Embryonic facial prominence (tissue), 1 donor: ENCODE measurements around the gene JAG1.

Source experiments
- DNase-seq: peaks from one replicate; pipeline ENCODE4 v3.0.0-alpha.2; 2016; ENCODE audit errors: extremely low spot score

JAG1 gene

DNA sequence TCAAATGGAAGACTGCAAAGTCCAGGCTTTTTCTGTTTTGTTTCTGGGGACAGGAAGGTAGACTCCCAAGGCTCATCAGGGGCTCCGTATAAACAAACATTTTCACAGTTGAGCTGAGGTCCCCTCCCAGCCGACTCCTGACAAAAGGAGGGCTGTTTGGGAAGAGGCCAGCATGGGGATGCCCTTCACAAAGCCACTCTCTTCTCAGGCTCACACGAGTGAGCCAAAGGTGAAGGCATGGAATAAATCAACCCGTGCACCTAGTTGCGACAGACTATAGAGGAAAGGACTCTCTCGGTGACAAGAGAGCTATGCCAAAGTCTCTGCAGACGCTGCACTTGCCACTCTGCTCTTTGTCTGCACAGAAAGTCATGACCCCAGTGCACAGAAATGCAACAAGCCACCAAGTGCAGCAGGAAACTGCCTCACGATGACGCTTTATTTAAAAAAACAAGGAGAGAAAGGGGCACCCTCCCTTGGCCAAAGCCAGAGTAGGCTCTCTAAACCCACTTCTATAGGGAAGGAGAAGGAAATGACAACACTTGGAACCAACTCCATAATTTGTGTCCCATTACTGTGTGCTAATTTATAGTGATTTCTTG, 21.0 kb downstream of the JAG1 start:
- no peak for DNase-seq

DNA sequence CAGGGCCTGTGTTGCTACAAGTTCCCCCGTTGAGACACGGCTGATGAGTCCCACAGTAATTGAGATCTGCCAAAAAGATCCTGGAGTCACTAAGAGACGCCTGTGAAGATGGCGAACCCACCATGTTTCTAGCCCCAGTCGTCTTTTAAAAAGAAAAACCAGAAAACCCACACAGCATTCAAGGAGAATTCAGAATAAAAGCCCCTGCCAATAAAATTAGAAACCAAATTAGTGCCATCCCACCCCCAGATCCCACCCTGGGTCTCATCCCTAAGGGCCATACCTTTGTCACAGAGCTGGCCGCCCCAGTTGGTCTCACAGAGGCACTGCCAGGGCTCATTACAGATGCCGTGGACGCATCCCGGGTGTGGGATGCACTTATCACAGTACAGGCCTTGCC, 21.6 kb downstream of the JAG1 start:
- no peak for DNase-seq

DNA sequence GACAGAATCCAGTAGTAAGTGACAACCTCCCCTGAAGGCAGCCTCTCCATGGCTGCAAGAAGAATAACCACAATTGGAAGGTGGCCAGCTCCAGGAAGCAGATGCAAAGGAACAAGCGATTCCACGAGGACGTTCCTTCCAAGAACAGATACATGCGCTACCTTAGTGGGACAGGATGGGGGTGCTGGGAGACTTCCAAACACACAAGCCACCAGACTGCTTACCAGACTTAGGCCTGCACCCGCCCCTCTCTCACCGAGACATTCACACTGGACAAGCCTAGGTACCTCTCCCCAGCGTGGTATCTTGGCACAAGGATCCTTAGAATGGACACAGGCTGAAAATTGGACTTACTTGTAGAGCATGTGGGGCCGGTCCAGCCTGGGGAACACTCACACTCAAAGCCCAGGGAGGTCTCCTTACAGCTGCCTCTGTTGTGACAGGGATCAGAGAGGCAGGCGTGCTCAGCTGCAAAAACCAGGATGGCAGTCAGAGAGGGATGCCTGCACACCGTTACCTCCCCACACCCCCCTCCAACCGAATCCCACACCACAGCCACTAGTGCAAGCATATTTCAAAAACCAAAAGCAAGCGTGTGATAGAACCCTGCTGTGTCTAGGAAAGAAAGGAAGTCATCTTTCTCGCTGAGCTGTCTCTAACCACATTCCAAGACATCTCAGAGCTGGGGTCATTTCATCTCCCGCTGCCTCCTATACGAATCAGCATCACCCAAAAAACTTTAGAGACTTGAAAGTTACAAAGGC, 22.4 kb downstream of the JAG1 start:
- no peak for DNase-seq

DNA sequence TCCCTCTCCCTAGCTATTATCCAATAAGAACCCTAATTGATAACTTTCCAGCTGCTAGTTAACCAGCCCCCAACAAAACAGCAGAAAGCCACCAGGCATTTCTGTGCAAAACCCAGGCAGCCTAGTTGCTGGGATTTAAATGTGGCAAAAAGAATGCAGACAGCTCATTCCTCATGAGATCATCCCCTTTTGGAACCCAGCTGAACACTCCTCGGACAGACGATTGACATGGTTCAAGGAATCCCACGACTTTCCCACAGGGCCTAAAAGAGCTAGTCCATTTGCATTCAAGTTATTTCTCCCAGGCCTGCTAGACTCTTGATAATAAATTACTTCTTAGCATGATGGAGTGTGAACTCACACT, 24.0 kb downstream of the JAG1 start:
- no peak for DNase-seq

DNA sequence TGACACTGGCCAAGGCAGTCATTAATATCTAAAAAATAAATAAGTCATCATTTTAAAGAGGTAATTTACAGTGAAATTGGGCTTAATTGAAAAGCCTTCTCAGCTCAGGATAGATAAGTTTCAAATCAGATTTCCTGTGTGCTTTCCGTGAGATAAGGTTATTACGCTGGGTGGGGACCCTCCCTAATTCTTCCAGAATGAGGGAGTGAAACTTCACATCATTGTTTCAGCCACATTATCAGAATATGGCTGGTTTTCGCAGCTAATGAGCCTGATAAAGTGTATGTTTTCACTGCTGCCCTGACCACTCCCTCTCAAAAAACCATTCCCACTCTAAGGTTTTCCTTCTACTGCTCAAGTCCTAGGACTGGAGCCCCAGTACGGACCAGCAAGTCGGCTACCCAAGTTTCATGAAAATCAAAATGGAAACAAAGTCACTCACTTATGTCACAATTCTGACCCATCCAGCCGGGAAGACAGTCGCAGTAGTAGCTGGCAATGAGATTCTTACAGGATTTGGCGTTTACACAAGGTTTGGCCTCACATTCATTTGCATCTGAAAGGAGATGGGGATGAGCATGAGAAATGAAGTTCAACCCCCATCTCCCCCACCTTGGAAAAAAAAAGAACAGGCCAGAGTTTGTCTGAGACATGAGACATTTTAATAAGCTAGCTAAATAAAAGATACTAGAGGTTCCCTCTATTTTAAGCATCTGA, 24.6 kb downstream of the JAG1 start:
- no peak for DNase-seq

DNA sequence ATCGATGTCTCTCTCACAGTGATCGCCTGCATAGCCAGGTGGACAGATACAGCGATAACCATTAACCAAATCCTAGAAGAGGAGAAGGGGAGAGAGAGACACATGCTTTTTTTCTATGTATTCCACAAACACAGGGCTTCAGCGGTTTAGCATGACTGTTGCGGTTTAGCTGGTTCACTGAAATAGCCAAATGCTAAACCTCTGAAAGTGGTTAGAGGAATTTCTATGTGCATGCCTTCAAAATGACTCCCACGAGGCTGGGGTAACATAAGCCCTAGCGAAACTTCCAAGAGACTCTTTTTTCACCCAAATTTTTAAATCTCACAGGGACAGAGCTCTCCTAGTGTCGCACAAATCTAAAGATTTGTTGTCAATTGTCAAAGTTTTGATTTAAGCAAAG, 25.1 kb downstream of the JAG1 start:
- no peak for DNase-seq

DNA sequence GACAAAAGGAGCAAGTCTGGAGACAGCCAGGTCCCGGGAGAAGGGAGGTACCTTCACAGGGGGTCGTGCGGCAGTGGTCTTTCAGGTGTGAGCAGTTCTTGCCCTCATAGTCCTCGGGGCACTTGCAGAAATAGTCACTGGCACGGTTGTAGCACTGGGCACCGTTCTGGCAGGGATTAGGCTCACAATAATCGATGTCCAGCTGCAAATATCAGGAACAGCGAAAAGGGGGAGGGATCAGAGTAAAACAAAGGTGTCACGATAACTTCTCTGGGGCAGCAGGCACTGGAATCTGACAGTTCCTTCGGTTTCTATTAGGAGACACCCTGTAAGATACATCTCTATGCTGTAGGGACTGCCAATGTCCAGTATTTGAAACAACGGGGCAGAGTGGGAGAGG, 25.9 kb downstream of the JAG1 start:
- no peak for DNase-seq

DNA sequence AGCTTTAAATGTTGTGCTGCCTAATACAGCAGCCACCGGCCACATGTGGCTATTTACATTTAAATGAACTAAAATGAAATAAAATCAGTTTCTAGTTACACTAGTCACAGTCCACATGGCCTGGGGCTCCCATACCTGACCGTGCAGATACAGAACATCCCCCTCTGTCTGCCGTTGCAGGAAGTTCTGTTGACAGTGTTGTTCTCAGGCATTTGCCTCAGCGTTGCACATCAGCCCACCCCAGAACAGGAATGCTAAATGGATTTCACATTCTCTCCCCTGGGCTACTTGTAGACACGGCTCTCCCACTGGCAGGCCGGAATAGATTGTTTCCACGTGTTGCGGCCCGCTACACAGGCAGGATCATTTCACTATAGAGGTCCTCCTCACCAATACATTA, 26.3 kb downstream of the JAG1 start:
- no peak for DNase-seq

DNA sequence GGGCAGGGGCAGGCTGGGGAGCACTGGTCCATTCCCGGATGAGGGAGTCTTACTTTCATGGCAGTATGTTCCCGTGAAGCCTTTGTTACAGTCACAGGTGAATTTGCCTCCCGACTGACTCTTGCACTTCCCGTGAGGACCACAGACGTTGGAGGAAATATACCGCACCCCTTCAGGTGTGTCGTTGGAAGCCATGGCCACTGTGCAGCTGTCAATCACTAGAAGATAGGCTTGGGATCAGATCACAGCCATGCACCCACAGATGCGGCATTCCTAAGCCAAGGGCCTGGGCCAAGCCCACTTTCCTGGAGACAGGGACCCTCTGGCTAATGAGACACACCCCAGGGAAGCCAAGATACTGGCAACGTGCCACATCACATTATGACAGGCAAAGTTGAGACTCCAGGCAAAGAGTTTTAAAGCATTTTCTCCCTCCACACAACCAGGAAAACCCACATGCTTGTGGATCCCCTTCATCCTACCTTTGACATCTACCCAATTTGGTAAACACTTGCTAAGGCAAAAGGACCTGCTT, 26.8 kb downstream of the JAG1 start:
- no peak for DNase-seq

DNA sequence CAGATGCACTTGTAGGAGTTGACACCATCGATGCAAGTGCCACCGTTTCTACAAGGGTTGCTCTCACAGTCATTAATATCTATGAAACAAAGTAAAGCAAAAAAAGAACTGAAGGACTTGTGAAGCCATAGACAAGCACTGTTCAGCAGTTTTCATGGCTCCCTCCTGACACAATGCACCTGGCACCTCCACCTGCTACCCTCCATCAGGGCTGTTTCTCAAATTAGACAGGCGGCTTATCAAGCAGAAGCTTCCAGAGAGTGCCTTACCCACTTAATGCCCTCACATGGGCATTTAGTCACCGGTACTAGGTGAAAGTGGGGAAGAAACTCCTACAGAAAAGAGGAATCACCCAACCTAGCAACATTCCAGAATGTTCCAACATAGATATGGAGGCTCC, 27.8 kb downstream of the JAG1 start:
- no peak for DNase-seq

DNA sequence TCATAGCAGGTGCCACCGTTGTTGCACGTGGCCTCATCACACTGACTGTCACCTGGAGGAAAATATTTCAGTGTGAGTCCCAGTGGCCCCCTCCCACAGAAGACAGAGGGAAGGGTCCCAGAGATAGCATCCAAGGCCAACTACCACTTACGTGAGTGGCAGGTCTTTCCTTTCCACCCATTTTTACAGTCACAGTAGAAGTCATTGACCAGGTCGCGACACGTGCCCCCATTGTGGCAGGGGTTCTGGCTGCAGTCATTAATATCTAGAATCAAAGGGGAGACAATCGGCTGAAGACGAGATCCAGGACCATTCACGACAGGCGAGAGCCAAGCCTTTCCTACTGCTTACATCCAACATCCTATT, 28.6 kb downstream of the JAG1 start:
- DNase-seq = no peak

DNA sequence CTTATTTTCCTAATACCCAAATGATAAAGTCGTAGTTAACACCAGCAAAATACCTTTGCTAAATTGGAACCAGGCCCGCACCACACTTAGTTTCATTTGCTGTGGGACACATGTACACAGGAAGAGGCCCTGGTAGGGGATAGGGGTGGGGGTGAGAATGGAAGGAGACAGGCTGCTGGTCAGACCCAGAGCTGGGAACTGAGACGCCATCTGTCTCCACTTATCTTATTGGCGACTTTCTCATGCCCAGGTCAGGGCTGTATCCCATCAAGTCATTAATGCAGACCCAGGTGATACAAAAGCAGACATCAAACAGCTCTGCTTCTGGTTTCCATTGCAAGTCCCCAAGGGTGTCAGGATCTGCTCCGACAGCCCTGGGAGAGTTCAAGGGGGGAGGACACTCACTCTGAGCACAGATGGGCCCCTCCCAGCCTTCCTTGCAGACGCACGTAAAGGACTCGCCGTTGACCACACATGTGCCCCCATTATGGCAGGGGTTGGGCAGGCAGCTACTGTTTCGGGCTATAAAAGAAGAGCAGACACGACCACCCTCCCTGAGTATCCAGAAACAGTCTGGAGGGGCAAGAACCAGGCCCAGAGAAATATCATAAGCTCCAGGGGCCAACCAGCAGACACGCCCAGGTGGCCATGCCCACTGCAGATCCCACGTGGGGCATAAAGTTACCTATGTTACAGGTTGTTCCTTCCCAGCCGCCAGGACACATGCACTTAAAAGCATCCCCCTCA, 29.2 kb downstream of the JAG1 start:
- DNase-seq = no peak

DNA sequence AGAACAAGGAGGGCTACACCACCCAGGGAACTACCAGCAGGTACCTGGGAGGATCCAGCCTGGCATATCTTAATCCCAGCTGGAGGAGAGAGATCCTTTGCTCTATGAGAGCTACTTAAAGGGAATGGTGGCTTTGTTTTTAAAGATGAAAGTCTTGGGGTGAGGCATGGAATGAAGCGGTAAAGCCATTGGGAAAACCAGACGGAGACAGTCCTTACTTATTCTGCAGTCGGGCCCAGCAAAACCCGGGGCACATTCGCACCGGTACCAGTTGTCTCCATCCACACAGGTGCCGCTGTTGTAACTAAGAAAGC, 30.3 kb downstream of the JAG1 start:
- no peak for DNase-seq

DNA sequence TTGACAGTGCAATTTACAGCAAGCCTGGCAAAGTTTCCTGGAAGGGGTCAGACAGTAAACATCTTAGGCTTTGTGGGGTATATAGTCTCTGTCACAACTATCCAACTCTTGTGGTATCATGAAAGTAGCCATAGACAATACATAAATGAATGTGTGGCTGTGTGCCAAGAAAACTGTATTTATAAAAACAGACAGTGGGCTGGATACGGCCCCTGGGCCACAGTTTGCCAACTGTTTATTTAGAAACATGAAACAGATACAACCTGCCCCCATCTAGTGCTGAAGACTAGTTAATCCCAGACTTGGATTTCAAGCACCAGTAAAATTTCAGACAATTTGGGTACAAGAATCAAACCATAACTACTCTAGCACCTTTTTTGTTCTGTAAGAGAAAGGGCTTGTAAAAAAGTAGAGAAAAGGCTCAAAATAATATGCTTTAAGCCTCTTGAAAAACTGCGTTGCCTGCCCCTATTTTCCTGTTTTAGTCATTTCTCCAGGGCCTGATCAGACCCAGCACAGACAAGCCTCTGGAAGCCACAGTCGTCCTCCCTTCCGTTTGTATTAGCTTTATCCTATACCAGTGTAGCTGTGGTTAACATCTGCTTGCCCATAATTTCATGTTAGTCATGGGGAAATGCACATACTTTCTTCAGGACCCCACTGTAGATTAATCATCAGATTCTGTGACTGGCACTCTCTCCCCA, 30.8 kb downstream of the JAG1 start:
- DNase-seq = no peak

DNA sequence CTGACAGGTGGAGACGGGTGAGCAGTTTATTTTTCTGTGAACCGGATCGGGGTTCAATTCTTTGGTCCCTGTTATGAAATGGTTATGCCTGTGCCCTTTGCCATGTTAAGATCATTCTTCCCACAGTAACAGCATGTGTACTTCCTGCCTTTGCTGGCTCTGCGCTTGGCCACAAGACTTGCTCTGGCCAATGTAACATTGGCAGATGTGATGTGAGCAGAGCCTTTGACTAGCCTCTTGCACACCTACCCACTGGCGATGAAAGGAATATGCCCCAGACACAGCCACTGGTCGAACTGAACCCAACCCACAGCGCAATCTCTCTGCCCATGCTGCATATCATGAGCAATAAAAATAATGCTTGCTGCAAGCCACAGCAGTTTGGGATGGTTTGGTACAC, 31.9 kb downstream of the JAG1 start:
- no peak for DNase-seq

DNA sequence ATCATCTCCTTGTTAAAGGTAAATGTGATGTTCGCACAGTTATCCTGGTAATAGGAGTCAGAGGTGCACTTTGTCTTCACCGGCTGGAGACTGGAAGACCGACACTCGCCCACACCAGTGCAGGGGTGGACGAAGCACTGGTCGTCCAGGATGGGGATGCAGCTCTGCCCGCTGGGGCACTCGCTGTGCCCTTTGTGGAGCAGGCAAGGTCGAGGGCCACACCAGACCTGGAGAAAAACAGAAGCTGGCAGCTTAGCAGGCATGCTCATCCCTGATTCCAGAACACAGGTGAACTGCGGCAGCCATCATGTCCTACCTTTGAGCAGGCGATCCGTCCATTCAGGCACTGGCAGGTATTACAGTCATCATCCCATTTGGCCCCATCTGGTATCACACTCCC, 32.3 kb downstream of the JAG1 start:
- no peak for DNase-seq

DNA sequence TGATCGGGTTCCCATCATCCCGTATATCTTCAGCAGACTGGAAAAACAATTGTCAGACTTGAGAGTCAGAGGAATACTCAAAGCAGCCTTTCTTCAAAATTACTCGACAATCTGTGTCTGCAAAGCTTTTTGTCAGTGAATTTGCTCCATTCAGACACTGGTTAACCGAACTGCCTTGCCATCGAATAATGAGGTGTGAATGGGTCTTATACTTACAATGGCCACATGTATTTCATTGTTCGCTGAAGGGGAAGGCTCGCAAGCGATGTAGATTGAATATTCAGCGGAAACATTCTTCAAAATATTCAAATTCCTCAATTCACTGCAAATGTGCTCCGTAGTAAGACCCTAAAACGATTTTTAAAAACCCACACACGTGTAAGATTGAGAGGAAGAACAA, 32.9 kb downstream of the JAG1 start:
- no peak for DNase-seq

DNA sequence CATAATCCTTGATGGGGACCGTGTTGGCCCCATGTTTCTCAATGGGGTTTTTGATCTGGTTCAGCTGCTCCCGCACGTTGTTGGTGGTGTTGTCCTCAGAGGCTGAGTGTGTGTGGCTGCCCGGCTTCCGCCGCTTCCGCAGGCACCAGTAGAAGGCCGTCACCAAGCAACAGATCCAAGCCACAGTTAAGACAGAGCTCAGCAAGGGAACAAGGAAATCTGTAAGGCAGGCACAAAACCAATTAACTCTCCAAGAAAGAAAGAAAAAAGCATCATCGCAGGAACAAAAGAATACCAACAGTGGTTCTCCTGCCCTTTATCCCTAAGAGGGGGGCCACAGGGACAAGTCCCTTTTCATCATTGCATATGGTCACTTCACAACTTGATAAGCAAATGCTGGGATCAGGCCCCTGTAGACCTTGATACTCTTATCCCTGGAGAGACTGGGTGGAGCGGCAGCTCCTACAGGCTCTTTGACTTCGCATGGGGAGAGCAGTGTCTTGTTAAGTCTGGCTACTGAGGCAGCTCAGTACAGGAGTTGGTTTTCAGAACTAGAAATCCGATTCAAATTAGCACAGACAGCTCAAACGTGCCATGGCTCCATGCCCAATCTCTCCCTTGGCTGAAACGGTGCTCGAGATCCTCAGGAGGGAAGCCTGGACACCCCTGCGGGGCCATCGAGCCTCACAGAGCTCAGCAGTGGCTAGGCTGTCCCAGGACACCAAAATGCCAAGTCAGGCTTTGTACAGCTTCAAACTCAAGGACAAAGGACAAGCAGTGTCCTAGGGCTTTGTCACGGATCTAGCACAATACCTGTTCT, 33.9 kb downstream of the JAG1 start:
- DNase-seq = no peak

DNA sequence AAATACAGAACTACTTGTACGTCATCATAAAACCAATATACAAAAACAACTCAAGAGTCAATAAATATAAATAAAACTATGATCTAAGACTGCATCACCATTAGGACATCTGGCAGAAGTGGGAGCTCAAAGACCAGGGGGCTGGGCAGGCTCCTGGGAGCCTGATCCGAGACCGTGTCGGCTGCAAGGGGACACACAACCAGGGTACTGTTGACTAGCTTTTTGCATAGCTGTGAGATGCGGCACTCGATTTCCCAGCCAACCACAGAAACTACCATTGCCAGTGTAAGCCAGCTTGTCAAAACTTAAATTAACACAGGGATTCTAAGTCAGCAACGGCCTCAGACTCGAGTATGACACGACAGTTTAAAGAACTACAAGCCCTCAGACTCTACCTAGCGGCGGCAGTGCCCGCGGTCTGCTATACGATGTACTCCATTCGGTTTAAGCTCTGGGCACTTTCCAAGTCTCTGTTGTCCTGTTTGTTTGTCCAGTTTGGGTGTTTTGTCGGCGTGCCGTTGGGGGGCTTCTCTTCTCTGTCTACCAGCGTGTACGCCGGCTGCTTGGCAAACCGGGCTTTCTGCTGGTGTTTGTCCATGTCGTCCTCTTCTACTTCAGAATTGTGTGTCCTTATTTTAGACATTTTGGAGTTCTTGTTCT, 34.6 kb downstream of the JAG1 start:
- DNase-seq = no peak

DNA sequence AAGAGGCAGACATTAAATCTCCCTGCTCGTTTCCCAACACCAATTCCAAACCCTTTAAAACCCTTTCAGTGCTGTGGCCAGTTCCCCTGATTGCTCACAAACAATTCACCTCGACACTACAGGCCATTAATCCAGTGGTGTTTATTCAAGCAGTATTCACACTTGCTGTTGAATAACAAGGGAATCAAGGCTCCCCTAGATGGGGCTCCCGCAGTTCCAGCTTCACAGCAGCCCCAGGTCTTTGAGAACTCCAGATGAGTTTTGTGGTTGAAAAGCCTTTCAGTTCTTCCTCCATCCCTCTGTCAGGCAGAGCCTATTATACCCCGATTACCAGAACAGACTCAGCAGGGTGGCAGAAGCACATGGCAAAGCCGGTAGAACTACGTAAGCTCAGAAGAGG, 36.2 kb downstream of the JAG1 start:
- no peak for DNase-seq
